HEK293T (cell line): ENCODE data around the gene TMA7B.

Experiments used
- CTCF ChIA-PET: fragments of 350-600 bp; formaldehyde crosslinking; extraction: SDS; loops from one replicate; lab custom pipeline; 2021; ENCODE audit warnings: antibody characterized with exemption, inconsistent platforms; lab: Yijun Ruan, JAX
- POLR2A ChIA-PET: fragments of 350-600 bp; formaldehyde crosslinking; extraction: SDS; loops from one replicate; lab custom pipeline; 2020; ENCODE audit warnings: antibody characterized with exemption, inconsistent platforms; lab: Yijun Ruan, JAX
- DNase-seq: peaks from one replicate; pipeline ENCODE4 v3.0.0; 2012; ENCODE audit warnings: mixed read lengths; ENCODE audit errors: extremely low spot score
- ARNT ChIP-seq: fragments of 450-650 bp; IDR thresholded peaks from 2 replicates; pipeline ENCODE4 v1.6.1; 2017; ENCODE audit warnings: mild to moderate bottlenecking
- BHLHE40 ChIP-seq: fragments of 450-650 bp; IDR thresholded peaks from 2 replicates; pipeline ENCODE4 v1.6.1; 2016; ENCODE audit warnings: mild to moderate bottlenecking, moderate library complexity, borderline replicate concordance
- CTBP1 ChIP-seq: fragments of 450-650 bp; IDR thresholded peaks from 2 replicates; pipeline ENCODE4 v1.6.1; 2016; ENCODE audit warnings: borderline replicate concordance
- ELF4 ChIP-seq: fragments of 450-650 bp; IDR thresholded peaks from 2 replicates; pipeline ENCODE4 v1.6.1; 2017; ENCODE audit warnings: antibody characterized with exemption
- FOXA1 ChIP-seq: fragments of 450-650 bp; IDR thresholded peaks from 2 replicates; pipeline ENCODE4 v1.6.1; 2016; ENCODE audit warnings: mild to moderate bottlenecking
- FOXK2 ChIP-seq: fragments of 450-650 bp; IDR thresholded peaks from 2 replicates; pipeline ENCODE4 v1.6.1; 2016; ENCODE audit warnings: mild to moderate bottlenecking
- FOXM1 ChIP-seq: fragments of 450-650 bp; IDR thresholded peaks from 2 replicates; pipeline ENCODE4 v1.6.1; 2017; ENCODE audit warnings: mild to moderate bottlenecking, borderline replicate concordance
- HDGF ChIP-seq: fragments of 450-650 bp; IDR thresholded peaks from 2 replicates; pipeline ENCODE4 v1.6.1; 2017; ENCODE audit warnings: antibody characterized with exemption, borderline replicate concordance
- L3MBTL2 ChIP-seq: fragments of 450-650 bp; conservative IDR thresholded peaks from 2 replicates; pipeline ENCODE4 v1.6.1; 2016; ENCODE audit warnings: mild to moderate bottlenecking
- LEF1 ChIP-seq: fragments of 450-650 bp; IDR thresholded peaks from 2 replicates; pipeline ENCODE4 v1.6.1; 2017; ENCODE audit warnings: mild to moderate bottlenecking, borderline replicate concordance
- NFRKB ChIP-seq: fragments of 450-650 bp; IDR thresholded peaks from 2 replicates; pipeline ENCODE4 v1.6.1; 2016; ENCODE audit warnings: mild to moderate bottlenecking, moderate library complexity
- SP1 ChIP-seq: fragments of 450-650 bp; IDR thresholded peaks from 2 replicates; pipeline ENCODE4 v1.6.1; 2017
- SUZ12 ChIP-seq: fragments of 450-650 bp; IDR thresholded peaks from 2 replicates; pipeline ENCODE4 v1.6.1; 2016; ENCODE audit warnings: mild to moderate bottlenecking
- TARDBP ChIP-seq: fragments of 450-650 bp; IDR thresholded peaks from 2 replicates; pipeline ENCODE4 v1.6.1; 2016
- ZNF384 ChIP-seq: fragments of 450-650 bp; IDR thresholded peaks from 2 replicates; pipeline ENCODE4 v1.6.1; 2016
- TF ChIP-seq, protein P1 (sequence below): fragments of 450-650 bp; IDR thresholded peaks from 2 replicates; pipeline ENCODE4 v1.6.1; 2016

The TMA7B gene

DNA sequence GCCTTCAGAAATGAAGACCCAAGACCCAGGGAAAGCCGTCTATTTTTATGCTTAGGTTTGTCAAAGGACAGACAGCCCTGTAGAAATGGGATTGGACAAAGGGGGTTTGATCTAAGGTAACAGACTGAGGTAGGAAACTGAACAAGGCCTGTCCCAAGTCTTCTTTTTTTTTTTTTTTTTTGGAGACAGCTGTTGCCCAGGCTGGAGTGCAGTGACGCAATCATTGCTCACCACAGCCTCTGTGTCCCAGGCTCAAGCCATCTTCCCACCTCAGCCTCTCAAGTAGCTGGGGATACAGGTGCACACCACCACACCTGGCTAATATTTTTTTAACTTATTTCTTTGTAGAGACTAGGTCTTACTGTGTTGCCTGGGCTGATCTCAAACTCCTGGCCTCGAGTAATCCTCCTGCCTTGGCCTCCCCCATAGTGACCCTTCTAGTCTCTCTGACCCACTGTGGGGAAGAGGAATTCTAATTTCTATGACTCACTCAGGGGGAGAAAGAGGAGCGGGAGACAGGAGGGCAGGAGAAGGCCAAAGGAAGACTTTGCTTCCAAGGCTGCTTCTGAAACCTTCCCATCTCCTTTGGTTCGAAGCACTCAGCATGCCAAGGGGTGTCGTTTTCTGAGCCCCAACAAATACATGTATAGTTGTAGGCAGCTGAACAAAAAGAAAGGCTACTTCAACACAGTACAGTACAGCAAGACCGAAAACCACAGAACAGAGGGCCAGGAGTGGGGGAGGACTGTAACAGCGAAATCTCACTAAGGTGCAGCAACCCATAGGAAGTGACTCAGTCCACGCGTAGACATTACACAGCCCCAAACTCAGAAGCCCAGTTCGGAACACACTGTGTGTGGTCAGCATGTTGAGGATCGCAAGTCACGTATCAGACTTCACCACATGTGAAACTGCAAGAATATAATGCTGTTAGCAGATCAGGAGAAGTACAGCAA lies 872 bp downstream of the TMA7B start:
- no peak for DNase-seq
- TF ChIP-seq LEF1, result no peak
- TF ChIP-seq FOXM1, result no peak
- TF ChIP-seq FOXK2, result no peak
- no peak; the same call in 1 of the 2 replicates for TF ChIP-seq ZNF384
- no peak for TF ChIP-seq HDGF
- TF ChIP-seq TARDBP, result no peak
- TF ChIP-seq SP1, result no peak
- TF ChIP-seq NFRKB, result no peak
- TF ChIP-seq L3MBTL2, result no peak
- TF ChIP-seq BHLHE40, result no peak
- no peak for TF ChIP-seq FOXA1
- TF ChIP-seq CTBP1, result no peak
- TF ChIP-seq, protein P1, sequence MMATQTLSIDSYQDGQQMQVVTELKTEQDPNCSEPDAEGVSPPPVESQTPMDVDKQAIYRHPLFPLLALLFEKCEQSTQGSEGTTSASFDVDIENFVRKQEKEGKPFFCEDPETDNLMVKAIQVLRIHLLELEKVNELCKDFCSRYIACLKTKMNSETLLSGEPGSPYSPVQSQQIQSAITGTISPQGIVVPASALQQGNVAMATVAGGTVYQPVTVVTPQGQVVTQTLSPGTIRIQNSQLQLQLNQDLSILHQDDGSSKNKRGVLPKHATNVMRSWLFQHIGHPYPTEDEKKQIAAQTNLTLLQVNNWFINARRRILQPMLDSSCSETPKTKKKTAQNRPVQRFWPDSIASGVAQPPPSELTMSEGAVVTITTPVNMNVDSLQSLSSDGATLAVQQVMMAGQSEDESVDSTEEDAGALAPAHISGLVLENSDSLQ, result no peak
- no peak for TF ChIP-seq ARNT
- ChIA-PET POLR2A (no interaction called here), CTCF (no interaction called here)

DNA sequence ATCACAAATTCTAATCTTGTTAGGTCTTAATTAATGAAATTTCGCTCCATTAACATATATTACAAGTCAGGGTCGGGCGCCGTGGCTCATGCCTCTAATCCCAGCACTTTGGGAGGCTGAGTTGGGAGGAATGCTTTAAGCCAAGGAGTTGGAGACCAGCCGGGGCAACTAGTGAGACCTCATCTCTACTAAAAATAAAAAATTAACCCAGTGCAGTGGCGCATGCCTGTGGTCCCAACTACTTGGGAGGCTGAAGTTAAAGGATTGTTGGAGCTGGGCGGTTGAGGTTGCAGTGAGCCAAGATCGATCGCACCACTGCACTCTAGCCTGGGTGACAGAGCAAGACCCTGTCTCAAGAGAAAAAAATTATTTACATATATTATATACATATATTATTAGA lies 1.9 kb downstream of the TMA7B start:
- no peak for DNase-seq
- POLR2A ChIA-PET, result no interaction called here
- CTCF ChIA-PET, result no interaction called here
- TF ChIP-seq FOXM1 (no peak), FOXA1 (no peak), ELF4 (no peak), LEF1 (no peak), ZNF384 (no peak), FOXK2 (no peak), BHLHE40 (no peak), HDGF (no peak), SUZ12 (no peak)
- TF ChIP-seq, protein P1, result no peak

DNA sequence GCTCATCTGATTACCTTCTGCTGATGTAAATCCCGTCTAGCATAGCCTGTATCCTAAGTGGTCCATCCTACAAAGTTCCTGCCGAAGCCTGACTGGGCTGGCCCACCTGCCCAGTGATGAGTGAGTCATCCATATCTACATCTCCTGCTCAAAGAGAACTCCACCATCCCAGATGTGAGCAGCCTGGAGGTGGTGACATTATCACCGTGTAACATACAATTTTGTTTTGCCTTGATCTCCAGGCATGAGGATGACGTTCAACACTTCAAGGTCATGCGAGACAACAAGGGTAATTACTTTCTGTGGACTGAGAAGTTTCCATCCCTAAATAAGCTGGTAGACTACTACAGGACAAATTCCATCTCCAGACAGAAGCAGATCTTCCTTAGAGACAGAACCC lies 5.6 kb downstream of the TMA7B start:
- TF ChIP-seq, protein P1, result no peak
- TF ChIP-seq FOXA1, result no peak
- no peak for TF ChIP-seq L3MBTL2
- TF ChIP-seq CTBP1, result no peak
- no peak for TF ChIP-seq ZNF384
- TF ChIP-seq HDGF, result no peak
- no peak for TF ChIP-seq SP1
- no peak for TF ChIP-seq SUZ12
- TF ChIP-seq NFRKB, result no peak
- no peak for TF ChIP-seq TARDBP
- ChIA-PET POLR2A (no interaction called here), CTCF (interaction anchor here (0.6 to 1.4 kb wide), 4 partner anchors 12 to 1238 kb away, joined by 3 to 5 read pairs (median 4); no protein-coding TSS in a partner anchor)
- DNase-seq, result no peak

DNA sequence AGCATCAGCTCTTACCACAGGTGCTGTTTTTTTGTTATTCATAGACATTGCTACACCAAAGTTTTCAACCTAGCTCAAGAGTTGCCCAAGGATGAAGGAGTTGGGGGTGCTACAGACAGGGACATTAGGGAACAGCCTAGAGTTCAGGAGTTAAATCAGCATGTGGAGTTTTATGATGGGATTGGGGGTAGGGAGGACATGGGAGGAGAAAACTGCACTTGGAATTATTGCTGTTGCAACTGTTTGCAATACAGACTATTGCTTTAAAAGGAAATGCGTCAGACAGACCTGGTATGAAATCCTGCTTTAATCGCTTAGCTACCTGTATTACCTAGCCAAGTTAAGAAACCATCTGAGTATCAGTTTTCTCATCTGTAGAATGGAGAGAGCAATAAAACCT lies 6.3 kb downstream of the TMA7B start:
- no peak for DNase-seq
- ChIA-PET POLR2A (no interaction called here), CTCF (no interaction called here)
- no peak for TF ChIP-seq ARNT
- TF ChIP-seq ZNF384, result no peak
- no peak for TF ChIP-seq CTBP1
- TF ChIP-seq LEF1, result no peak
- TF ChIP-seq FOXA1, result no peak
- TF ChIP-seq NFRKB, result no peak

DNA sequence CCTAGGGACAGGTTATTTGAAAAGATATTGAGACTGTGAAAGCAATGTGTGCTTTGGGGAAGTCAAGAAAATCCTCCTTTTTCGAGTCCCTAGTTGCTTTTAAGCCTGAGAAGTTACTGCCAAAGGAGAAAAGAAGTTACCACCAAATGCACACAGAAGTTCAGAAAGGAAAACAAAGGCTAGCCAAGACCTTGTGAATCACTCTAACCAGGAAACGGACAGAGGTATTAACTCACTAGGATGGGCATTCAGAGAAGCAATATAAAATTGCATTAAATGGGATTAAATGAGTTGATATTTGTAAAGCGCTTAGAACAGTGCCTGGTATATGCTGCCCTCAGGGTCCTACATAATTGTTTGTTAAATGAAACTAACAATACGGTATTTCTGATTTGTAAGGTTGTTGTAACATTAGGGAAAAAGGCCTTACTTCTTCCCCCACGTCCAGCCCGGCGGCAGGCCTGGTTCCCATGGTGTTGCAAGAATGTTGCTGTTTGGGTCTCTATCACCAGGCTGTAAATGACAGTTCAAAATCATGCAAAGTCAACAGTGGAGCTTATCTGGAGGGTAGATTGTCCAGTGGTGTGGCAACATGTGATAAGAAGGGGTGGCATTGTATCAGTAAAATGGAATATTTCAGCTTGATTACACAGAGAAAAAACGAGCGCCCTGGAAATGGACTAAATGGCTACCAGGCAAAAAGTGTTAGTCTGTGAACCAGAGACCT lies 7.1 kb downstream of the TMA7B start:
- no peak for DNase-seq
- CTCF ChIA-PET, result interaction anchor here (0.7 kb wide), 1 partner anchor 26 kb away, joined by 3 read pairs; no protein-coding TSS in a partner anchor
- POLR2A ChIA-PET, result no interaction called here
- TF ChIP-seq CTBP1 (no peak), SP1 (no peak), NFRKB (no peak), FOXM1 (no peak), L3MBTL2 (no peak), HDGF (no peak), ZNF384 (no peak), FOXK2 (no peak), ARNT (no peak), SUZ12 (no peak)
- TF ChIP-seq, protein P1, result no peak
